ENCODE measurements around the gene DSG3. TPM values are rescaled to one million over a fixed set of nuclear protein-coding genes. Genes with fewer than 3 reads are reported as not detected.

The DSG3 gene
- total and polyA plus RNA-seq, 2 of the 8 experiments (the other 6 are each of a cell fraction or from before 2014, with no cell fraction given): 0.03 to 0.07 TPM

GRCh38 chr18:31482051-31482450 is 34.5 kb downstream of the DSG3 start (continued):
- no peak for TF ChIP-seq RBBP5 (IDR thresholded peaks at IDR 0.05; ENCODE audit: borderline replicate concordance, low read depth, low read length)
- TF ChIP-seq USF2 (IDR thresholded peaks at IDR 0.05; ENCODE audit: low read length): no peak
- TF ChIP-seq RXRA (IDR thresholded peaks at IDR 0.05; ENCODE audit: insufficient read depth, low read depth, low read length): no peak

All from H1 (cell line).